GM21786 (cell line): ENCODE data around the gene CHN2.

Source experiments
- ATAC-seq: cut with Tn5 transposase; IDR thresholded peaks from one replicate; pipeline ENCODE4 v1.9.1; 2021; ENCODE audit not compliant: unreplicated experiment

CHN2 gene

GRCh38 chr7:29306319-29306991 lies 111.9 kb downstream of the CHN2 start:
- no peak for ATAC-seq

GRCh38 chr7:29308424-29308823 lies 113.8 kb downstream of the CHN2 start:
- no peak for ATAC-seq

GRCh38 chr7:29309041-29309854 lies 114.7 kb downstream of the CHN2 start:
- ATAC-seq: no peak

GRCh38 chr7:29310625-29311024 lies 116.0 kb downstream of the CHN2 start:
- ATAC-seq: no peak

GRCh38 chr7:29311314-29311713 lies 116.7 kb downstream of the CHN2 start:
- no peak for ATAC-seq

GRCh38 chr7:29314148-29314547 lies 119.6 kb downstream of the CHN2 start:
- no peak for ATAC-seq

- ATAC-seq: no peak
These were observed 120.7 kb downstream of the CHN2 start for GRCh38 chr7:29315122-29315891.

- ATAC-seq: no peak
These were observed 121.3 kb downstream of the CHN2 start for GRCh38 chr7:29315892-29316270.

- no peak for ATAC-seq
These were observed 122.4 kb downstream of the CHN2 start for GRCh38 chr7:29316926-29317325.

- ATAC-seq: no peak
These were observed 124.5 kb downstream of the CHN2 start for GRCh38 chr7:29318853-29319718.

- no peak for ATAC-seq
These were observed 125.3 kb downstream of the CHN2 start for GRCh38 chr7:29319719-29320521.

- no peak for ATAC-seq
These were observed 126.0 kb downstream of the CHN2 start for GRCh38 chr7:29320577-29320976.

GRCh38 chr7:29322023-29322712 lies 127.6 kb downstream of the CHN2 start:
- no peak for ATAC-seq

GRCh38 chr7:29325476-29325875 lies 130.9 kb downstream of the CHN2 start:
- ATAC-seq: no peak

GRCh38 chr7:29326864-29327263 lies 132.3 kb downstream of the CHN2 start:
- ATAC-seq: no peak

- no peak for ATAC-seq
These were observed 132.9 kb downstream of the CHN2 start for GRCh38 chr7:29327455-29327854.

GRCh38 chr7:29328045-29328444 lies 133.5 kb downstream of the CHN2 start:
- ATAC-seq: no peak

GRCh38 chr7:29328811-29329210 lies 134.2 kb downstream of the CHN2 start:
- no peak for ATAC-seq

- ATAC-seq: no peak
These were observed 135.1 kb downstream of the CHN2 start for GRCh38 chr7:29329686-29330085.
